Activated CD8-positive, alpha-beta memory T cell treated with anti-CD3 and anti-CD28 coated beads, Interleukin-2, amount 50 U/mL, for 24 hours (primary cell): ENCODE measurements around the gene MYOG.

Experiments used
- DNase-seq: peaks from one replicate; pipeline ENCODE4 v3.0.0-alpha.2; 2020; ENCODE audit errors: extremely low read depth

The MYOG gene

GRCh38 chr1:203090421-203091198 is 4.8 kb upstream of the MYOG start:
- no peak for DNase-seq

DNA sequence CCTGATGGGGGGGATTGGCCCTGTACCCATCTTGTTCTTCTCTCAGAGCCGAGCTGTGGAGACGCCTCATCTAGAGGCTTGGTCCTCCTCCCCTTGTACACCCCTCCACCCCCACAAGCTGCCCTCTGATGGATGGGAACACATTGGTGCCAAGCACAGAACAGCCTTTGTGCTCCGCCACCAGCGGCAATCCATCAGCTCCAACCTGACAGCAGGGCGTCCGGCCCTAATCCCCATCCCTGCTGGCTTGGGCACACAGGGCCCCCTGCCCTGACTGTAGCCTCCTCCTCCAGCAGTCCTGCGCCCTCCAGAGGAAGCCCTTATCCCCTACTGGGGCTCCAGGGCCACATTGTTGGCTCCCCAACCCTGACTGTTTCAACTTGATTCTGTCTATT is 3.8 kb upstream of the MYOG start:
- no peak for DNase-seq

- DNase-seq: no peak
These were observed 3.3 kb upstream of the MYOG start for GRCh38 chr1:203089001-203089650.

- DNase-seq: no peak
These were observed 2.6 kb upstream of the MYOG start for GRCh38 chr1:203088441-203088840.

- no peak for DNase-seq
These were observed 1.4 kb upstream of the MYOG start for GRCh38 chr1:203086992-203087763.

DNA sequence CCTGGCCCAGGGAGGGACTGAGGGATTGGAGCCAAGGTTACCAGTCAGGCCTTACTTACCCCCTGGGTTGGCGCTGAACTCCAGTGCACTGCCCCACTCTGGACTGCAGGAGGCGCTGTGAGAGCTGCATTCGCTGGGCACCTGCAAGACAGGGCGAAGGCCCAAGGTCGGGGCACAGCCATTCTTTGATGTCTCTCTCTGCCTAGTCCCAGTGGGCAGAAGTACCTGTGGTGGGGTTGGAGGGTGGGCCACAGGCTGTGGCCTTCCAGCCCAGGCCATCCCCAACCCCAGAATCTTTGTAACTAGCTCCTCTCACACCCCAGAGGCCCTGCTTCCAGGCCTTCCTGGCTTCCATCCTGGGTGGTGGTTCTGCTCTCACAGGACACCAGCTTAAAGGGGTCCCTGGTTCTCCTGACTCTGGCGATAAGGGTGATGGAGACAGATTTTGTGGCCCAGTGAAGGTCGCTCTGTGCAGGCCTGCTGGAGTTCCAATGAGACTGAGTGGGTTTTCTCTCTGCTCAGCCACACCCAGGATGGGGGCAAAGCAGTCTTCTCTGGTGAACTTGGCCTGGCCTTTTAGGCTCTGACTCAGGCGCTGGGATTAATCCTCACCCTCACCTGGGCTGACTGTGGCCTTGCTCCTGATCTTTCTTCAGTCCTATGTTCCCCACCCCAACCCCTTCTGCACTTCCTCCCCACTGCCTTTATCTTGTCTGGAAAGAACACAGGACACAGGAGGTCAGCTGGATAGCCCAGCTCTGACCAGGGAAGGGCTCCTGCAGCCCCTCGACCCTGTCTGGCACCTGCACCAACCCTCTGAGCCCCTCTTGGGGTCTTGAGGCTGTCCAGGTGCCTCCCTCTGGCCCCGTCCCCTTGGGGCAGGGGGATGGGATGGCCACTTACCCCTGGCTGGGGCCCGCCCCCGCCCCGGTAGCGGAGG is 954 bp downstream of the MYOG start:
- no peak for DNase-seq

DNA sequence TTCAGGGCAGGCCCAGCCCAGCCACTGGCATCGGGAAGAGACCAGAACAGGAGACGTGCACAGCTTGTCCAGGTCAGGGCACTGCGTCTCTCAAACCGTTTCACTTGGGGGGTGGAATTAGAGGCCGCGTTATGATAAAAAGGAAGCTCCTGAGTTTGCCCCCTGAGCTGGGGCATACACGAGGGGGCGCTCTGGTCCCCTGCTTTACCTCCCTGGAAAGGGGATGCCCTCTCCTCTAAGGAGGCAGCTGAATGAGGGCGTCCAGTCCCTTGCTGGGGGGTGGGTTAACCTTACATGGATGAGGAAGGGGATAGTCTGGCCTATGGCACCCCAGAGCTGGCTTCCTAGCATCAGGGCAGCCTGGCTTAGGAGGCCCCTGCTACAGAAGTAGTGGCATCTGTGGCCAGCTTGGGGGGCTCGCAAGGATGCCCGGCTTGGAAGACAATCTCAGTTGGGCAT is 2.3 kb downstream of the MYOG start:
- DNase-seq: no peak

GRCh38 chr1:203082571-203083462 is 3.0 kb downstream of the MYOG start:
- no peak for DNase-seq

- no peak for DNase-seq
These were observed 3.6 kb downstream of the MYOG start for GRCh38 chr1:203082231-203082505.

- no peak for DNase-seq
These were observed 4.2 kb downstream of the MYOG start for GRCh38 chr1:203081465-203082230.

DNA sequence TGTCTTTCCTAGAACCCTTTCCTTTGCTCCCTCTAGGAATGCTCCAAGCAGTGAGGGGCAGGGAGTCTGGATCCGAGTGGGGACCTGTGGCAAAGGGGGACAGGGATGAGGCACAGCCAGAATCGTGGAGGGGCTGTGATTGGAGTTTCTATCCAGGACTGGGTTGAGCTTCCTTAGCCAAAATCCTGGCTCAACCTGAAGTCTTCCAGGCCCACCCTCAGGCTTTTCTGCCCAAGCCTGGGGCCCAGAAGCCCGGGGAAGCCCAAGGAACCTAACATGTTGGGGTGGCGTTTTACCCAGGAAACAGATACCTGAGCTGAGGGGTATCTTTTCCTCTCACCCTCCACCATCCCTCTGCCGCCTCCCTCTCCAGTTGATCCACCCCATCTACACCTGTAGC is 5.4 kb downstream of the MYOG start:
- DNase-seq: no peak

DNA sequence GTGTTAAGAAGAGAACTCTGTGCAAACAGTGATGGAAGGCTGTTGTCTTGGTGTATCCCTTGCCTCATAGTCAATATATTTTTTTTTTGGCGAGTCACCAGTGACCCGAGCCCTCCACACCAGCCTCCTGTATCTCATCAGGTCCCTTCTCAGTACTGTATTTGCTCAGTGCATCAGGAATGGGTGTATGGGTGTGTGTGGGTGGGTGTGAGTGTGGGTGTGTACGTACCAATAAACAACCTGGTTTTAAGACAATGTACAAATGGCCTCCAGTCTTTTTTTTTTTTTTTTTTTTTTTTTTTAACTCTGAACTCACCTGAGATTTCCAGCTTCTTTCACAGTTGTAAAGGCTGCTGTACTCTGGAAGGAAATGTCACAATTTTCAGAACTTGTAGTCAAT is 7.3 kb downstream of the MYOG start:
- no peak for DNase-seq

- DNase-seq: no peak
These were observed 7.9 kb downstream of the MYOG start for GRCh38 chr1:203077956-203078355.

GRCh38 chr1:203077367-203077766 is 8.4 kb downstream of the MYOG start:
- no peak for DNase-seq

- no peak for DNase-seq
These were observed 9.7 kb downstream of the MYOG start for GRCh38 chr1:203076031-203076511.

DNA sequence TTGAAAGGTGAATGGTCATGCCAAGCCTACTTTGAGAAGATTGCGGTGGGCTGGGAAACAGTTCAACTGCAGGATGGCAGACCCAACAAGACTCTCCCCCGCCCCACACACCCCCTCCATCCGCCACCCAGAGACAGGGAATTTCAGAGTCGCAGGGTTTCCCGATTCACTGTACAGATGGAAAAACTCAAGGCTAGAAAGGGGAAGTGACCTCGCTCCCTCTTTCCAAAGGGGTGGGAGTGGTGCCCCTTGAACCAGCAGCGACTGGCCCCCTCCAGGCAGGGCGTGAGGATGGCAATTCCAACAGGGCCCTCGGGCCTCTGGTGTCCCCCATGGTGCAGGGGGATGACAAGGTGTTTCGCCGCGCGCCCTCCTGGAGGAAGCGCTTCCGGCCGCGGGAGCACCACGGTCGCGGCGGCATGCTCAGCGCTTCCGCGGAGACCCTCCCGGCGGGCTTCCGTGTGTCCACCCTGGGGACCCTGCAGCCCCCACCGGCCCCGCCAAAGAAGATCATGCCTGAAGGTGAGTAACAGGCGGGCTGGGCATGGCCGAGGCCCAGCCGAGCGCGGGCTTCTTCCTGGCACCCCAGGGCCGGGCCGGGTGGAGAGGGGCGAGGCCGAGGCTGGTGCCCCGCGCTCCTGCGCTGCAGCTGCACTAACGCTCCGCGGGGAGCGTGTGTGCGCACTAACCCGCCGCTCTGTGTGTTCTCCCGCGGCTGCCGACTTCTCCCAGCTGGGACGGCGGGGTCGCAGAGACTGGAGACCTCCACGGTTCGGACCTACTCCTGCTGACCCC is 10.4 kb downstream of the MYOG start:
- no peak for DNase-seq

DNA sequence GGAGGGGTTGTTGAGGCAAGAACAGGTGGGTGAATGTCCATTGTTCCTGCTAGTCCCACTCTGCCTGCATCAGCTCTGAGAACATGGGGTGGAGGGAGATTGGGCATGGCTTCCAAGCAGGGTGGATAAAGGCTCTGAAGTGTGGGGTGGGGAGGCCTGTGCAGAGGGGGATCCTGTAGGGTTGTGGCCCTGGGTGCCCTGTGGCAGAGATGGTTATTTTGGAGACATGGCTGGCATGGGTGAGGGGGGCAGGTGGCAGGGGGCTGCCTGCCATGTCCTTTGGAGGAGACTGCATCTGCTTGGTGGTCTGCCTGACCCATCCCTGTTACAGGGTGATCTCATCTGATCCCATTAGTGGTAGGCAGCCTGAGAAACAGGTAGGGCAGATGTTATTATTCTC is 11.2 kb downstream of the MYOG start:
- DNase-seq: no peak

DNA sequence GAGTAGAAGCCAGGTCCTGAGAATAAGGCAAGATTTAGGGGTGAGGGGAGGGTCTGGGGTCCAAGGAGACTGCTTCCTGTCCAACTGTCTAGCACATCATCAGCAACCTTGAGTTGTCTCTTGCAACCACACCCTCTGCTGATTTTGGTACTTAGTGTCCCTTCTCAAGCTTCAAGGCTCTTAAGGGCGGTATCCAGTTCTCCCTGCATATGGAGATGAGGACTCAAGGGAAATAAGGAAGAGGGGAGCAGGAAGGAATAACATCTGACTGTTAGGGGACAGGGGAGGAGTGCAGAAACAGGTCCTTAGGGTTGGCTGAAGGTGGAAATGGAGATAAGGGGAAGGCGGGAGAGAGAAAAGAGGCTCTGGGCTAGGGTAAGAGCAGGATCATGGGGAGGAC is 12.3 kb downstream of the MYOG start:
- no peak for DNase-seq

DNA sequence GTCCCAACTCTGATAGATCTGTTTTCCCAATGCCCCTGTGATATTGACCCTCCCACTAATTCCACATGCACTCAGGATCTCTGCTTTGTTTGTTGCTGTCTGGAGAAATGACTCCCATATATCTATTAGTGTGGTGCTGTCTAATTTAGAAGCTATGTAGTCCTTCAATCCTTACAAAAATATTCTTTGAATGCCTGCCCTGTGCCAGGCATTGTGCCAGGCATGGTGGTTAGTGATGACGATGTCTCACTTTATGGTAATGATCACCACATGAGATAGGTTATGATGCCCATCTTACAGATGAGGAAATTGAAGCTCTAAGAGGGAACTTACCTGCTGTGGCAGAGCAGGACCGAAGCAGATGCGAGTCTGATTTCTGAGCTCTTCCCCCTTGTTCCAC is 12.9 kb downstream of the MYOG start:
- no peak for DNase-seq
